SK-N-SH treated with all-trans-retinoic acid at 6 μM for 48 hours (cell line): ENCODE results near the gene CCND3.

Source experiments
- ATAC-seq: fragments of 200-7000 bp; cut with Tn5 transposase; 3 replicates; pipeline ENCODE4 v1.9.1; 2020; ENCODE audit warnings: mild to moderate bottlenecking, moderate library complexity
- ARNTL ChIP-seq: fragments of 450-650 bp; formaldehyde crosslinking; IDR thresholded peaks from 2 replicates; pipeline ENCODE4 v1.5.0; 2020; ENCODE audit warnings: low read depth, mild to moderate bottlenecking, moderate library complexity, borderline replicate concordance
- BACH2 ChIP-seq: fragments of 250-450 bp; sonication (Bioruptor Pico); IDR thresholded peaks from 2 replicates; pipeline ENCODE4 v1.9.0; 2021; ENCODE audit warnings: mild to moderate bottlenecking, borderline replicate concordance
- CREB5 ChIP-seq: fragments of 250-450 bp; sonication (Bioruptor Pico); IDR thresholded peaks from 2 replicates; pipeline ENCODE4 v1.5.1; 2020; ENCODE audit warnings: low read depth, mild to moderate bottlenecking, moderate library complexity
- CSDC2 ChIP-seq: fragments of 250-450 bp; sonication (Bioruptor Pico); IDR thresholded peaks from 2 replicates; pipeline ENCODE4 v1.5.0; 2020; ENCODE audit warnings: mild to moderate bottlenecking, moderate library complexity
- CSRNP3 ChIP-seq: fragments of 250-450 bp; sonication (Bioruptor Pico); IDR thresholded peaks from 2 replicates; pipeline ENCODE4 v1.5.1; 2021; ENCODE audit warnings: mild to moderate bottlenecking, moderate library complexity
- ESRRG ChIP-seq: fragments of 250-450 bp; sonication (Bioruptor Pico); IDR thresholded peaks from 2 replicates; pipeline ENCODE4 v1.6.1; 2021; ENCODE audit warnings: mild to moderate bottlenecking
- GLIS3 ChIP-seq: fragments of 250-450 bp; sonication (Bioruptor Pico); IDR thresholded peaks from 2 replicates; pipeline ENCODE4 v1.5.0; 2020; ENCODE audit warnings: mild to moderate bottlenecking, moderate library complexity
- ISL1 ChIP-seq: fragments of 250-450 bp; sonication (Bioruptor Pico); IDR thresholded peaks from 2 replicates; pipeline ENCODE4 v2.1.2; 2022; ENCODE audit warnings: mild to moderate bottlenecking, moderate library complexity
- PATZ1 ChIP-seq: fragments of 250-450 bp; sonication (Bioruptor Pico); IDR thresholded peaks from 2 replicates; pipeline ENCODE4 v1.8.0; 2020; ENCODE audit warnings: mild to moderate bottlenecking, moderate library complexity, borderline replicate concordance
- POU6F1 ChIP-seq: fragments of 250-450 bp; sonication (Bioruptor Pico); IDR thresholded peaks from 2 replicates; pipeline ENCODE4 v1.8.0; 2021; ENCODE audit warnings: low read depth, mild to moderate bottlenecking, moderate library complexity, borderline replicate concordance
- PPARA ChIP-seq: fragments of 250-450 bp; sonication (Bioruptor Pico); IDR thresholded peaks from 2 replicates; pipeline ENCODE4 v1.5.0; 2020; ENCODE audit warnings: mild to moderate bottlenecking, borderline replicate concordance
- RARB ChIP-seq: fragments of 250-450 bp; sonication (Bioruptor Pico); IDR thresholded peaks from 2 replicates; pipeline ENCODE4 v1.8.0; 2021; ENCODE audit warnings: mild to moderate bottlenecking, moderate library complexity
- SNAI2 ChIP-seq: fragments of 250-450 bp; sonication (Bioruptor Pico); IDR thresholded peaks from 2 replicates; pipeline ENCODE4 v1.5.0; 2020; ENCODE audit warnings: mild to moderate bottlenecking, moderate library complexity
- TCF4 ChIP-seq: fragments of 250-450 bp; sonication (Bioruptor Pico); IDR thresholded peaks from 2 replicates; pipeline ENCODE4 v1.8.0; 2021; ENCODE audit warnings: mild to moderate bottlenecking, moderate library complexity, borderline replicate concordance
- TOX ChIP-seq: fragments of 250-450 bp; sonication (Bioruptor Pico); IDR thresholded peaks from 2 replicates; pipeline ENCODE4 v1.8.0; 2021; ENCODE audit warnings: mild to moderate bottlenecking, moderate library complexity, borderline replicate concordance
- TSHZ2 ChIP-seq: fragments of 250-450 bp; sonication (Bioruptor Pico); IDR thresholded peaks from 2 replicates; pipeline ENCODE4 v1.5.0; 2020; ENCODE audit warnings: mild to moderate bottlenecking, moderate library complexity
- ZC3H10 ChIP-seq: fragments of 250-450 bp; sonication (Bioruptor Pico); IDR thresholded peaks from 2 replicates; pipeline ENCODE4 v1.5.1; 2021; ENCODE audit warnings: mild to moderate bottlenecking, moderate library complexity
- ZFP30 ChIP-seq: fragments of 450-650 bp; formaldehyde crosslinking; IDR thresholded peaks from 2 replicates; pipeline ENCODE4 v1.5.0; 2022; ENCODE audit warnings: mild to moderate bottlenecking, moderate library complexity
- ZNF565 ChIP-seq: fragments of 450-650 bp; formaldehyde crosslinking; conservative IDR thresholded peaks from 2 replicates; pipeline ENCODE4 v1.5.0; 2020; ENCODE audit warnings: low read depth, mild to moderate bottlenecking, moderate library complexity
- ZNF8 ChIP-seq: fragments of 450-650 bp; formaldehyde crosslinking; IDR thresholded peaks from 2 replicates; pipeline ENCODE4 v1.5.0; 2020; ENCODE audit warnings: mild to moderate bottlenecking, moderate library complexity

The CCND3 gene

GRCh38 chr6:41972826-41973225, 31.2 kb upstream of the CCND3 start (continued):
- TF ChIP-seq POU6F1 (no peak), ESRRG (CRISPR knock-in tag) (no peak), ZFP30 (CRISPR knock-in tag) (no peak), PPARA (CRISPR knock-in tag) (no peak), ARNTL (CRISPR knock-in tag) (no peak), CSDC2 (CRISPR knock-in tag) (no peak), ISL1 (CRISPR knock-in tag) (no peak), ZNF565 (CRISPR knock-in tag) (no peak), GLIS3 (CRISPR knock-in tag) (no peak), TCF4 (no peak), TOX (no peak)

GRCh38 chr6:41970436-41970846, 28.8 kb upstream of the CCND3 start:
- TF ChIP-seq CREB5 (CRISPR knock-in tag) (no peak), CSDC2 (CRISPR knock-in tag) (no peak), RARB (CRISPR knock-in tag) (no peak), POU6F1 (no peak), ZC3H10 (CRISPR knock-in tag) (no peak), GLIS3 (CRISPR knock-in tag) (no peak), PATZ1 (CRISPR knock-in tag) (no peak), ESRRG (CRISPR knock-in tag) (no peak), ZNF8 (no peak), TSHZ2 (CRISPR knock-in tag) (no peak), ISL1 (CRISPR knock-in tag) (no peak), SNAI2 (CRISPR knock-in tag) (no peak), CSRNP3 (CRISPR knock-in tag) (no peak), TCF4 (no peak), ZNF565 (CRISPR knock-in tag) (no peak), ZFP30 (CRISPR knock-in tag) (no peak), PPARA (CRISPR knock-in tag) (no peak), BACH2 (CRISPR knock-in tag) (no peak)
- TF ChIP-seq, all 23 proteins: peak for 0
- no peak for ATAC-seq
